Measurements from ENCODE around the gene PDE2A. TPM values are rescaled to one million over a fixed set of nuclear protein-coding genes. Genes with fewer than 3 reads are reported as not detected.

PDE2A gene
- total RNA-seq, 2 donors from 2014 or later = 40.9 to 41.6 TPM

- peak in 1 of 2 donors; percentile 62 for ATAC-seq
- intact Hi-C loops (cut with DNase I) = no loop called here
- DNase-seq = no peak
These were observed 67.3 kb downstream of the PDE2A start for GRCh38 chr11:72606748-72607468.

- intact Hi-C loops (cut with DNase I) = no loop called here
- DNase-seq = no peak
- peak; percentile 70 to 80 for ATAC-seq
These were observed 68.1 kb downstream of the PDE2A start for GRCh38 chr11:72605973-72606747.

- intact Hi-C loops (cut with DNase I) = no loop called here
- ATAC-seq (no peak), DNase-seq (no peak)
These were observed 70.0 kb downstream of the PDE2A start for GRCh38 chr11:72604256-72604655.

GRCh38 chr11:72602250-72602904 is 71.8 kb downstream of the PDE2A start:
- ATAC-seq (no peak), DNase-seq (no peak)
- intact Hi-C loops (cut with DNase I) = no loop called here

- no peak for DNase-seq
- intact Hi-C loops (cut with DNase I) = no loop called here
- ATAC-seq = no peak
These were observed 73.7 kb downstream of the PDE2A start for GRCh38 chr11:72600557-72600956.

GRCh38 chr11:72599325-72600117 is 74.7 kb downstream of the PDE2A start:
- DNase-seq (no peak), ATAC-seq (peak; percentile 7 to 48)
- intact Hi-C loops (cut with DNase I) = loop anchor here (1.0 to 2.0 kb wide), 2 partner anchors 44 to 47 kb away; no protein-coding TSS in a partner anchor

GRCh38 chr11:72598906-72599305 is 75.3 kb downstream of the PDE2A start:
- intact Hi-C loops (cut with DNase I) = loop anchor here (1.0 to 2.0 kb wide), 2 partner anchors 44 to 48 kb away; no protein-coding TSS in a partner anchor
- ATAC-seq = peak; percentile 72 to 83
- DNase-seq = peak; percentile 73

- ATAC-seq (no peak), DNase-seq (no peak)
- intact Hi-C loops (cut with DNase I) = loop anchor here in 1 of 2 donors (2.0 kb wide), 1 partner anchor 48 kb away; no protein-coding TSS in a partner anchor
These were observed 75.8 kb downstream of the PDE2A start for GRCh38 chr11:72598466-72598865.

GRCh38 chr11:72597721-72598120 is 76.5 kb downstream of the PDE2A start:
- DNase-seq = no peak
- ATAC-seq = no peak
- intact Hi-C loops (cut with DNase I) = loop anchor here in 1 of 2 donors (2.0 kb wide), 1 partner anchor 49 kb away; no protein-coding TSS in a partner anchor

GRCh38 chr11:72595292-72595684 is 78.9 kb downstream of the PDE2A start:
- ATAC-seq (no peak), DNase-seq (no peak)

GRCh38 chr11:72594493-72595291 is 79.5 kb downstream of the PDE2A start:
- ATAC-seq = no peak
- DNase-seq = no peak
- intact Hi-C loops (cut with DNase I) = no loop called here

More at GRCh38 chr11:72595292-72595684, 78.9 kb downstream of the PDE2A start:
- intact Hi-C loops (cut with DNase I) = no loop called here

GRCh38 chr11:72592698-72593495 is 81.3 kb downstream of the PDE2A start:
- DNase-seq (no peak), ATAC-seq (no peak)
- intact Hi-C loops (cut with DNase I) = no loop called here

- ATAC-seq (no peak), DNase-seq (no peak)
- intact Hi-C loops (cut with DNase I) = no loop called here
These were observed 82.3 kb downstream of the PDE2A start for GRCh38 chr11:72591785-72592502.

- ATAC-seq (no peak), DNase-seq (no peak)
- intact Hi-C loops (cut with DNase I) = no loop called here
These were observed 83.2 kb downstream of the PDE2A start for GRCh38 chr11:72591023-72591422.

- DNase-seq (peak; percentile 46), ATAC-seq (peak in 1 of 2 donors; percentile 38)
- intact Hi-C loops (cut with DNase I) = loop anchor here (2.0 to 5.0 kb wide), 2 partner anchors 53 to 92 kb away; no protein-coding TSS in a partner anchor
These were observed 84.1 kb downstream of the PDE2A start for GRCh38 chr11:72589802-72590761.
